NCI-H82 treated with DMSO at 0.1 percent for 48 hours (cell line): ENCODE measurements around the gene PYGO2.
"Not testable (repeated sequence)": the region's sequence is repeated elsewhere in the genome, so short reads cannot be mapped to it uniquely, and the experiment has no call there.

Experiments
- DNase-seq: peaks from one replicate; lab custom pipeline; 2025; ENCODE audit not compliant: unreplicated experiment; lab: John Stamatoyannopoulos, UW

PYGO2 gene

GRCh38 chr1:154925335-154926170 lies 36.0 kb downstream of the PYGO2 start:
- DNase-seq, result no peak

- DNase-seq, result no peak
These were observed 37.9 kb downstream of the PYGO2 start for GRCh38 chr1:154923695-154924094.

- no peak for DNase-seq
These were observed 48.3 kb downstream of the PYGO2 start for GRCh38 chr1:154913273-154913672.

GRCh38 chr1:154912755-154913154 lies 48.8 kb downstream of the PYGO2 start:
- DNase-seq, result no peak

- DNase-seq, result no peak
These were observed 49.7 kb downstream of the PYGO2 start for GRCh38 chr1:154911691-154912550.

GRCh38 chr1:154910851-154911250 lies 50.7 kb downstream of the PYGO2 start:
- DNase-seq, result no peak

- DNase-seq, result no peak
These were observed 52.6 kb downstream of the PYGO2 start for GRCh38 chr1:154908937-154909336.

GRCh38 chr1:154908129-154908528 lies 53.5 kb downstream of the PYGO2 start:
- not testable (repeated sequence) for DNase-seq
